ENCODE measurements around the gene ABCA12. TPM values are rescaled to one million over a fixed set of nuclear protein-coding genes. Genes with fewer than 3 reads are reported as not detected.

ABCA12 gene
- polyA plus RNA-seq, 1 experiment = 0.01 TPM

- CTCF ChIA-PET = no interaction called here
- Histone ChIP-seq H3K4me3 (ENCODE audit: low read depth, low read length) (no peak overlapping the region), H3K27me3 (ENCODE audit: control insufficient read depth, insufficient read depth, low read length) (no peaks in the 10 kb centered on the region), H3K36me3 (ENCODE audit: control insufficient read depth, insufficient read depth, low read length) (no peaks in the 10 kb centered on the region)
- TF ChIP-seq CTCF (IDR thresholded peaks at IDR 0.05; ENCODE audit: insufficient read depth, low read depth, low read length) = no peak
- no peak for DNase-seq (ENCODE audit: low read depth)
- POLR2A ChIA-PET = no interaction called here
Measured at GRCh38 chr2:215000721-215001120, 137.7 kb downstream of the ABCA12 start.

GRCh38 chr2:214995926-214996670, 142.3 kb downstream of the ABCA12 start:
- TF ChIP-seq CTCF (IDR thresholded peaks at IDR 0.05; ENCODE audit: insufficient read depth, low read depth, low read length) = no peak
- CTCF ChIA-PET = interaction anchor here (0.6 kb wide), 1 partner anchor 355 kb away, joined by 3 read pairs; no protein-coding TSS in a partner anchor
- POLR2A ChIA-PET = no interaction called here

GRCh38 chr2:214995409-214995808, 143.0 kb downstream of the ABCA12 start:
- POLR2A ChIA-PET = no interaction called here
- CTCF ChIA-PET = no interaction called here
- no peak for DNase-seq (ENCODE audit: low read depth)
- no peaks in the 10 kb centered on the region for H3K27me3 ChIP-seq (ENCODE audit: control insufficient read depth, insufficient read depth, low read length)
- H3K36me3 ChIP-seq (ENCODE audit: control insufficient read depth, insufficient read depth, low read length) = no peaks in the 10 kb centered on the region
- no peak overlapping the region for H3K4me3 ChIP-seq (ENCODE audit: low read depth, low read length)
- TF ChIP-seq CTCF (IDR thresholded peaks at IDR 0.05; ENCODE audit: insufficient read depth, low read depth, low read length) = no peak

More at GRCh38 chr2:214995926-214996670, 142.3 kb downstream of the ABCA12 start:
- Histone ChIP-seq H3K27me3 (ENCODE audit: control insufficient read depth, insufficient read depth, low read length) (no peaks in the 10 kb centered on the region), H3K36me3 (ENCODE audit: control insufficient read depth, insufficient read depth, low read length) (no peaks in the 10 kb centered on the region), H3K4me3 (ENCODE audit: low read depth, low read length) (no peak overlapping the region)
- DNase-seq (ENCODE audit: low read depth) = no peak

- no peaks in the 10 kb centered on the region for H3K27me3 ChIP-seq (ENCODE audit: control insufficient read depth, insufficient read depth, low read length)
- no peaks in the 10 kb centered on the region for H3K36me3 ChIP-seq (ENCODE audit: control insufficient read depth, insufficient read depth, low read length)
- ChIA-PET POLR2A (no interaction called here), CTCF (interaction anchor here (0.9 kb wide), 1 partner anchor 33 kb away, joined by 3 read pairs; no protein-coding TSS in a partner anchor)
- no peak overlapping the region for H3K4me3 ChIP-seq (ENCODE audit: low read depth, low read length)
- DNase-seq (ENCODE audit: low read depth) = no peak
- no peak for TF ChIP-seq CTCF (IDR thresholded peaks at IDR 0.05; ENCODE audit: insufficient read depth, low read depth, low read length)
Measured at GRCh38 chr2:214992911-214993310, 145.5 kb downstream of the ABCA12 start.

GRCh38 chr2:214989187-214989586, 149.2 kb downstream of the ABCA12 start:
- no peak for DNase-seq (ENCODE audit: low read depth)
- TF ChIP-seq CTCF (IDR thresholded peaks at IDR 0.05; ENCODE audit: insufficient read depth, low read depth, low read length) = no peak
- no peaks in the 10 kb centered on the region for H3K27me3 ChIP-seq (ENCODE audit: control insufficient read depth, insufficient read depth, low read length)
- ChIA-PET POLR2A (no interaction called here), CTCF (interaction anchor here (0.6 kb wide), 1 partner anchor 881 kb away, joined by 3 read pairs; no protein-coding TSS in a partner anchor)
- no peaks in the 10 kb centered on the region for H3K36me3 ChIP-seq (ENCODE audit: control insufficient read depth, insufficient read depth, low read length)
- no peak overlapping the region for H3K4me3 ChIP-seq (ENCODE audit: low read depth, low read length)

Data from BJ (cell line).